ENCODE measurements around the gene DNASE2.

Gene DNASE2

DNA sequence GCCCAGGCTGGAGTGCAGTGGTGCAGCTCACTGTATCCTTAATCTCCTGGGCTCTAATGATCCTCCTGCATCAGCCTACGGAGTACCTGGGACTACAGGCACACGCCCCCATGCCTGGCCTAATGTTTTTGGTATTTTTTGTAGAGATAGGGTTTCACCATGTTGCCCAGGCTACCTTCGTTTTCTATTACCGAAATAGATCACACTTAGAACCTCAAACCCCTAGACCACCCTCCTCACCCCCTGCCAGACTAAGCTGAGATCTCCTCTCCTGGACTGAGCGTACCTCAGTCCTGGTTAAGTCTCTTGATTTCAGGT lies 5.4 kb upstream of the DNASE2 start:
- no peak for DNase-seq

DNA sequence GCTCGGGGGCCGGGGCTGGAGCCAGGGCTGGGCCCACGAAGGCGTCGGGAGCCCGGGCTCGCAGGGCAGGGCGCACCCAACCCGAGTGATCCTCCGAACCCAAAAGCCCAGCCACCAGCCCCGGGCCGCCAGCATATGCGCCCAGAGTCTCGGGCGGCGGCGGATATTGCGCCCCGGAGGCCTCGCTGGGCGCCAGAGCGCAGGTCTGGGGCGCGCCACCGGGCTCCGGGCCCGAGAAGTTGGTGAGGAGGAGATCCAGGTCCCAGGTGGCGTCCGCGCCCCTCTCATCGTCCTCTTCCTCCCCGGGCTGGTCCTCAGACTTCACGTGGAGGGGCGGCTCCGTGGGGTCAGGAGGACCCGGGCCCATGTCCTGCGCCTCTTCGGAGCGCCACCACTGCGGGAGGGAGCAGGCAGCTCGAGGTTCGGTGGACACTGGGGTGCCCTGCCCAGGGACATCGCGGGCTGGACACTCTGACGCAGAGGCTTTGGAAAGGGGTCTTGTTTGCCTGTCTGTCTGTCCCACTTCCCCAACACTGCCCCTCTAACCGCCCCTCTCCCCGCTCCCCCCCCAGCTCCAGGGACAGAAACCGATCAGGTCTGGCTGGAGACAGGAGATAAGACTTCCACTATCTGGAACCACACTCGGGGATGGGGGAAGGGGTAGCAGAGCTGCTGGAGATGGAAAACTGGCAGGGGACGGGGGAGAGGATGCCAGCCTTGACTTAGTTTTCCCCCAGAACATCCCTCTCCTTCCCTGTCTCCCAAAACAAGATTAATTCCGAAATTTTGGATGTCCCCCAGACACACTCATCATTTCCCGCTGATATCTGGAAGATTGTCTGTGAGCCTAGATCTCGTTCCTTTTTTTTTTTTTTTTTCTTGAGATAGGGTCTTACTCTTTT lies 4.8 kb upstream of the DNASE2 start:
- DNase-seq: no peak

DNA sequence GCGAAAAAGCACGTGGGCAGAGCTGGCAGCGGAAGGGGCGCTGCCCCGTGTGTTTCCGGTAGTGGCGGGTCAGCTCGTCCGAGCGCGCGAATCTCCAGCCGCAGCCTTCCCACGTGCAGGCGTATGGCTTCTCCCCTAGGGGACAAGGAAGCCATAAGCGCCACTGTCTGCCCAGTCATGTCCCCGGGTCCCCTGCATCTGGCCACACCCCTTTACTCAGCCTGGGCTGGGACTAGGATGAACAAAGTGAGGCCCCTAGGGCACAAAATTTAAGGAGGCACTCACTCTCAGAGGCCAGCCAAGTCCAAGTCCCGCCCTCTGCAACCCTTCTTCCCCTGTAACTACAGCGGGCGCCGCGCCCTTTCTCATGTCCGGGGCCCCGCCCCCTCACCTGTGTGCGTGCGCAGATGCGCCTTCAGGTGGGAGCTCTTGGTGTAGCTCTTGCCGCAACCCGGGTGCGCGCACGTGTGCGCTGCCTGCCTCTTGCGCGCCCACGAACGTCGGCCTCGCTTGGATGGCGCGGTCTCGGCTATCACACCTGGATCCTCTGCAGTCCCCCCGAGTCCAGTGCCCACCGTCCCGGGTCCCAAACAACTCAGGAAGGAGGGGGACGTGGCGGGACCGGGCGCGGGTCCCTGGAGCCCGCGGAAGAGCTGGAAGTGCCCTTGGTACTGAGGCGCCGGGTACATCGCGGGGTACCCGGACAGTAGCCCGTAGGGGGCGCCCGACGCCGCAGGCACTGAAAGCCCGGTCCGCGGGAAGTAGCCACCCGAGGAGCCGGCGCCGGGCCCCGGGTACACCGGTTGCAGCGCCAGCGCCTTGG lies 3.9 kb upstream of the DNASE2 start:
- peak; percentile 19 for DNase-seq

DNA sequence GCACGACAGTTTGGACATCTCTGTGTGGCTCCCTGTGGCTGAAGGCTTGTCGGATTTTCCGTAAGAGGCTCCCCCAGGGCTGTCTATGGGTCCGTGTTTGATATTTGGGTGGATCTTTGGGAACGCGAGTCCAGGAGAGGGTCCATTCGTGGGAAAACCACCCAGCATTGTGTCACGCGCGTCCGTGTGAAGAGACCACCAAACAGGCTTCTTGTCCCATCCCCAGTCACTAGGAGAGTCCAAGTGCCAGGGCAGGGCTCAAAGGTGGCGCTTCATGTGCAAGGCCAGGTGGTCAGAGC lies 3.3 kb upstream of the DNASE2 start:
- no peak for DNase-seq

DNA sequence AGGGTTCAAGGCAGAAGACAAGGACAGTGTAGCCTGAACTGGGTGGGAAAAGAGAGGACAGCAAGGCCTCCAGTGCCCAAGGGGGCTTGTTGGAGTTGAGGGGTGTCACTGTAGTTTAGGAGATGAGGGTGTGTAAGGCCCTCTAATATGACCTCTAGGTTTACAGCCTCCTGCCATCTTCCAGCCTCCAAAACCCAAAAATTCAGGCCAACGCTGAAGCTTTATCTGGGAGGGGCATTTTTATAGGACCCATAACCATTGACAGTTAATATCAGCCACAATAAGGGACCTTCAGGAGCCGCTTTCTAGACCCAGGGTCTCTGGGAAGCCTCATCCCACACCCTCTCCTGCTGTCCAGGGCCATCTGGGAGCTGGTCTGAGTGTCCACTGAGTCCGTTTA lies 3.0 kb upstream of the DNASE2 start:
- no peak for DNase-seq

DNA sequence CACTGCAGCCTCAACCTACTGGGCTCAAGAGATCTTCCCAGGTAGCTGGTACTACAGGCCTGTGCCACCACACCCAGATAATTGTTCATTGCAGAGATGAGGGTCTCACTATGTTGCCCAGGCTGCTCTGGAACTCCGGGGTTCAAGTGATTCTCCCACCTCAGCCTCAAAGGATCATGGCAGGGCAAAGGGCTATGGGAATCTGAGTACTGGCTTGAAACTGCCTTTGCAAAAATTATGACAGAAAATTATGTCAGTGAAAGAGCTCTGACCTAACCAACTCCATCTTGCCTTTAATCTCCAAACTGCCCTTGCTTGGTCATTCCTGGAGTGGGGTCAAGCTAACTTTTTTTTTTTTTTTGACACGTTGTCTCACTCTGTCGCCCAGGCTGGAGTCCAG lies 1.3 kb upstream of the DNASE2 start:
- DNase-seq: no peak

DNA sequence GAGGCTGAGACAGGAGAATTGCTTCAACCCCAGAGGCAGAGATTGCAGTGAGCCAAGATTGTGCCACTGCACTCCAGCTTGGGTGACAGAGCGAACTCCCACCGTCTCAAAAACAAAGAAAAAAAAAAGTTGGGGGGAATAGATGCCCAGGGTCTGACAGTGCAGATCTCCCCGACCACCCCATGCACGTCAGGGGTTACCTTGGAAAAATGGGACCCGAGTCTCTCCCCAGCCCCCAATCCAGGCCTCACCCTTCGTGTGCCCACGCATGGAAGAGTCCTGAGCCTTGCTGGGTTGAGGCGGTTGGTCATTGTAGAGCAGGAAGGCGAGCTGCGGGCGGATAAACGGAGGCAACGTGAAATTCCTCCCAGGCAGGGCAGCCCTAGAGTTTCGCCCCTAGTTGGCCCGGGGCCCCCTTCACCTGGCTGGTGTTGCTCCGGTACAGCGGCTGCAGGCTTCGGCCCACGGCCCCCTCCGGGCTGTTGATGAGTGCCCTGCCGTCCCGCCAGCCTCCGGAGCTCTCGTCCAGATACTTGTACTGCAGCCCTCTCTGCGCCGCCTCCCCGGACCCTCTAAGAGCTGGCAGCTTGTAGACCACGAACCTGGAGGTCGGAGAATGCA lies 588 bp downstream of the DNASE2 start:
- no peak for DNase-seq

DNA sequence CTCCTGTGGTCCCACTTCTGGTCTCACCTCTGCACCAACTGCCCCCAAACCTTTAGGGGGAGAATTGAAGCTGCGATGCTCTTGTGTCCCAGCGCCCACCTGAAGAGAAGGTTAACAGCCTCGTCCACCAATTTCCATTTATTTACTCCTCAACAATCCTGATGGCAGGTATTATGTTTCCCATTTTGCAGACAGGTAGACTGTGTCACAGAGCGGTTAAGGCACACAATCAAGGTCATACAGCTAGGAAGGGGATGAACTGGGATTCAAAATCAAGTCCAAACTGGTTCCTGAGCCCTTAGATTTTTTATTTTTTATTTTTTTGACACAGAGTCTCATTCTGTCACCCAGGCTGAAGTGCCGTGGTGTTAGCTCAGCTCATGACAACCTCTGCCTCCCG lies 6.2 kb downstream of the DNASE2 start:
- no peak for DNase-seq

DNA sequence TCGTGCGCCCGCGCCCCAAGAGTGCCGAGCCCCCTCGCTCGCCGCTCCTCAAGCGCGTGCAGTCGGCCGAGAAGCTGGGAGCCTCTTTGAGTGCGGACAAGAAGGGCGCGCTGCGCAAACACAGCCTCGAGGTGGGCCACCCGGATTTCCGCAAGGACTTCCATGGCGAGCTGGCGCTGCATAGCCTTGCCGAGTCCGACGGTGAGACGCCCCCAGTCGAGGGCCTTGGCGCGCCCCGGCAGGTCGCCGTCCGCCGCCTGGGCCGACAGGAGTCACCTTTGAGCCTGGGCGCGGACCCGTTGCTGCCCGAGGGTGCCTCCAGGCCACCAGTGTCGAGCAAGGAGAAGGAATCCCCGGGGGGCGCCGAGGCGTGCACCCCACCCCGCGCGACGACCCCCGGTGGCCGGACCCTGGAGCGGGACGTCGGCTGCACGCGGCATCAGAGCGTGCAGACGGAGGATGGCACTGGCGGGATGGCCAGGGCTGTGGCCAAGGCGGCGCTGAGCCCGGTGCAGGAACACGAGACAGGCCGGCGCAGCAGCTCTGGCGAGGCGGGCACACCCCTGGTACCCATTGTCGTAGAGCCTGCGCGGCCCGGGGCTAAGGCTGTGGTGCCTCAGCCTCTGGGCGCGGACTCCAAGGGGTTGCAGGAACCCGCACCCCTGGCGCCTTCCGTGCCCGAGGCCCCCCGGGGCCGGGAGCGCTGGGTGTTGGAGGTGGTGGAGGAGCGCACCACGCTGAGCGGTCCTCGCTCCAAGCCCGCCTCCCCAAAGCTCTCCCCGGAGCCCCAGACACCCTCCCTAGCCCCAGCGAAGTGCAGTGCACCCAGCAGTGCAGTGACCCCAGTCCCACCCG lies 7.1 kb downstream of the DNASE2 start:
- no peak for DNase-seq

DNA sequence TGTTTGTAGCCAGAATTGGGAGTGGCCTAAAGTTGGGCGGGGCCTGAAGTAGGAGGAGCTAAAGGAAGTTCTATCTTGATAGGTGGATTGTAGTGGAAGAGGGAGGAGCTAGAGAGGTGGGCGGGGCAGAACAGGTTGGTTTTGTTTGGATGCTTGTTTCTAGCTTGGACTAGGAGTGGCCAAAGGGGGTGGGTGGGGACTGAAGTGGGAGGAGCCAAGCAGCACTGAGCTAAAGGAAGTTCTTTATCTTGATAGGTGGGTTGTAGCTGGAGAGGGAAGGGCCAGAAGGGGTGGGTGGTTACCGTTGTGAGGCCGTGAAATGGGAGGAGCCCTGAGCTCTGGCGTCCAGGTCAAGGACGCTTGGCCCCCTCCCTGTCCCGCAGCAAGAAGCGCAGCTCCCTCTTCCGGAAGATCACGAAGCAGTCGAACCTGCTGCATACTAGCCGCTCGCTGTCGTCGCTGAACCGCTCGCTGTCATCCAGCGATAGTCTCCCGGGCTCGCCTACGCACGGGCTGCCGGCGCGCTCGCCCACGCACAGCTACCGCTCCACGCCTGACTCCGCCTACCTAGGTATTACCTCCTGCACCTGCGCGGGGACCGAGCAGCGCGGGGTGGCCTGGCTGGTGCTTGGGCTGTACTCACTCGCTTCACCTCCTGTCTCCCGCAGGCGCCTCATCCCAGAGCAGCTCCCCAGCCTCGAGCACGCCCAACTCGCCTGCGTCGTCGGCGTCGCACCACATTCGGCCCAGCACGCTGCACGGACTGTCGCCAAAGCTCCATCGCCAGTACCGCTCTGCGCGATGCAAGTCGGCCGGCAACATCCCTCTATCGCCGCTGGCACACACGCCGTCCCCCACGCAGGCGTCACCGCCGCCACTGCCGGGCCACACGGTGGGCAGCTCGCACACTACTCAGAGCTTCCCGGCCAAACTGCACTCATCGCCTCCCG lies 8.0 kb downstream of the DNASE2 start:
- DNase-seq: peak; percentile 36

DNA sequence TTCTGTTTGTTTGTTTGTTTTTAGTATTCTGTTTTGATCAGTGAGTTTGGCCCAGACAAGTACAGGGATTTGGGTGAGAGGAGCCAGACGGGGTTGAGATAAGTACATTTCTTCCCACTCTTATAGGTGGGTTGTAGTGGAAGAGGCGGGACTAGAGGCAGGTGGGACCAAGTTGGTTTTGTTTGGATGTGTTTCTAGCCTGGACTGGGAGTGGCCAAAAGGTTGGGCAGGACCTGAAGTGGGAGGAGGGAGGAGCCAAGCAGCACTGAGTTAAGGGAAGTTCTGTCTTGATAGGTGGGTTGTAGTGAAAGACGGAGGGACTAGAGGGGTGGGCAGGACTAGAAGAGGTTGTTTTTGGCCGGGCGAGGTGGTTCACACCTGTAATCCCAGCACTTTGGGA lies 9.0 kb downstream of the DNASE2 start:
- DNase-seq: no peak

DNA sequence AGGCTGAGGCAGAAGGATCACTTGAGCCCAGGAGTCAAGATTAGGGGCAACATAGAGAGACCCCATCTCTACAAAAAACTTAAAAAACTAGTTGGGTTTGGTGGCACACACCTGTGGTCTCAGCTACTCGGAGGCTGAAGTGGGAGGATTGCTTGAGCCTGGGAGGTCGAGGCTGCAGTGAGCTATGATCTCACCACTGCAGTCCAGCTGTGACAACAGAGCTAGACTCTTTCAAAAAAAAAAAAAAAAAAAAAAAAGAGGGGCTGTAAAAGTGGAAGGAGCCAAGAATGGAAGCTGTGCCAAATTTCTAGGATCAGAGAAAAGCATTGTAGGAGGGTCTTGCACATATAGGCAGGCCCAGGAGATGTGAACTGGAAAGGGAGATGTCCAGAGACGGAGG lies 9.6 kb downstream of the DNASE2 start:
- DNase-seq: no peak

DNA sequence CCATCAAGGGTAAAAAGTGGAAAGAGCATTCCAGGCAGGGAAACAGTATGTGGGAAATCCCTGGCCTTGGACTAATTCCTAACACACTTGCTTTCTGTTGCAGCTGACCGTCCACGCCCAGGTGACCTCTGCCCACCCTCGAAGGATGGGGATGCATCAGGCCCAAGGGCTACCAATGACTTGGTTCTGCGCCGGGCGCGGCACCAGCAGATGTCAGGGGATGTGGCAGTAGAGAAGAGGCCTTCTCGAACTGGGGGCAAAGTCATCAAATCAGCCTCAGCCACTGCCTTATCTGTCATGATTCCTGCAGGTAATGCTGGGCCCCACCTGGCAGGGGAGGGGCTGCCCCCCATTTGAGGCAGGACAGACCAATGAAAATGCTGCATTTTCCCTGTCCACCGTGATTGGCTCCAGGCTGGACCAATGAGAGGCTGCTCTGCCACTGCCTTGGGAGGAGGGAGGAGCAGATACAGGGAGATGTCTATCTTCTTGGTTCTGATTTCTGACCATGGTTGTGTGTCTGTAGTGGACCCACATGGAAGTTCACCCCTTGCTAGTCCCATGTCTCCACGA lies 12.6 kb downstream of the DNASE2 start:
- DNase-seq: no peak

DNA sequence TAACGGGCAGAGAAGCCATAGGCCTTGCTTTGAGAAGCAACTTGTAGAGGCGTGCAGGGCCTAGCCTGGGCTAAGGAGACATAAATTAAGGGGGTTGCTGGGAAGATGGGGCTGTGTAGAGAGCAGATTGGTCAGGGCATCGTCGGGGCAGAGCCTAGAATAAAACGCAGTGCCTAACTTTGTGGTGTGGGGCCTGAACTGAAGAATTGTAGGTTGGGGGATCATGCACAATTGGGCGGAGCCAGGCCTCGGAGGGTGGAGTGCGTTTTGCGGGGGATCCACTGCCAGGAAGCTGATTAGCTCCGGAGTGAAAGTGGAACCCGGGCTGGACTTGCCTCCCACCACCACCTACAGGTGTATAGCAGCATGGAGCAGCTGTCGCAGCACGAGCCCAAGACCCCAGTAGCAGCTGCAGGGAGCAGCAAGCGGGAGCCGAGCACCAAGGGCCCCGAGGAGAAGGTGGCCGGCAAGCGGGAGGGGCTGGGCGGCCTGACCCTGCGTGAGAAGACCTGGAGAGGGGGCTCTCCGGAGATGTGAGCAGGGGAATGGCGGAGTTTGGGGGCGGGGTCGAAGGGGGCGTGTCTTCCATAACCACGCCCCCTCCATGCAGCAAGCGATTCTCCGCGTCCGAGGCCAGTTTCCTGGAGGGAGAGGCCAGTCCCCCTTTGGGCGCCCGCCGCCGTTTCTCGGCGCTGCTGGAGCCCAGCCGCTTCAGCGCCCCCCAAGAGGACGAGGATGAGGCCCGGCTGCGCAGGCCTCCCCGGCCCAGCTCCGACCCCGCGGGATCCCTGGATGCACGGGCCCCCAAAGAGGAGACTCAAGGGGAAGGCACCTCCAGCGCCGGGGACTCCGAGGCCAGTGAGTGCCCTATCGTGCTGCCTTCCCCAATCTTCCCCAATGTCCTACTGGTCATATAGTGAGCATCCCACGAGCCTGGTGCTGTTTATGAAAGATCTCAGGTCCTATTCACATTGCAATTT lies 13.8 kb downstream of the DNASE2 start:
- peak; percentile 60 for DNase-seq

DNA sequence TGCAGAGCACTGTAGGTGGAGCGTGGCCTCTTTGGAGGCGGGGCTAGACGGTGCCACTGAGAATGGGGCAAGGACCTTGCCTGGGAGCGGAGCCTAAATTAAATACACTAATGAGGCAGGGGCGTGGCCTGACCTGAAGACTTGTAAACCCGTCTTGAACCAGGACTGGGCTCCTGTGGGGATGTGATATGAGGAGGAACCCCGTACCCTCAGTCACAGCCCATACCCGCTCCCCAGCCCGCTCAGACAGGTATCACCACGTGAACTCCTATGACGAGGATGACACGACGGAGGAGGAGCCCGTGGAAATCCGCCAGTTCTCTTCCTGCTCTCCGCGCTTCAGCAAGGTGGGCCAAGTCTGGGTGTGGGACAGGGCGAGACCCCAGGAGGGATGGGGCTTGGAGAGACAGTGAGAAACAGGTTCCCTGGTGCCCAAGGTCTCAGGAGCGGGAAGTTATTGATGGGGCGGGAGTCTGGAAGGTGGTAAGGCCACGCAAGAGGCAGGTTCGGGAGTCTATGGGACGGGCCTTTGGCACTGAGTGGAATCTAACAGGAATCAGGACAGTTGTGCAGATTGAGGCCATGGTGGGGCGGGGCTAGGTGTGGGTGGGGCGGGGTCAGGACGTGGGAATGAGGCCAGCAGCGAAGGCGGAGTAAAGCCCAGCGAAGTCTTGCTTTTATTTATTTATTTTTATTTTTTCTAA lies 14.7 kb downstream of the DNASE2 start:
- no peak for DNase-seq

DNA sequence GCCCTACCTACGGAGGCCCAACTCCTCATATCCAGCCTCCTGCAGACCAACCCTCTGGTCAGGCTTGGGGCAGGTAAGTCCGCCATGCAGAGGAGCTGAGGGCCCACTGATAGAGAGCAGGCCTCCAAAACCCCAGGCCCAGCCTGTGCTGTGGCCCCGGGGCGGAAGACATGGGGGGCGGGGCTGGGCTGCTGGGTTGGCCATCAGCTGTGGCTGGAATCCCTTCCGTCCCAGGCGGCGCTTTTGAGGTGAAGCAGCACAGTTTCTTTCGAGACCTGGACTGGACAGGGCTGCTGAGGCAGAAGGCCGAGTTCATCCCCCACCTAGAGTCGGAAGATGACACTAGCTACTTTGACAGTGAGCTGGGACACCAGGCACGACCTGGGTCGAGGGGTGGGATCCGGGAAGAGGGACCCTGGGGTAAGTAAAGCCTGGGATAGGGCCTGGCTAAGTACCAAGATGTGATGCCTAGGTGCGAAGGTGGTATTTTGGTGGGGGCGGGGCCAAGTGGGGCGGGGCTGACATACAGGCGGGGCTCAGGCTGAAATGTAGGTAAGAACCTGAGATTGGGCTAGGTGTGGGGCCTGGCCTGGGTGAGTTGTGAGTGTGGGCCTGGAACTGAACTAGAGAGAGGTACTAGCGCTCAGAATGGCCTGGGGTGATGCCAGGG lies 15.4 kb downstream of the DNASE2 start:
- DNase-seq: no peak

DNA sequence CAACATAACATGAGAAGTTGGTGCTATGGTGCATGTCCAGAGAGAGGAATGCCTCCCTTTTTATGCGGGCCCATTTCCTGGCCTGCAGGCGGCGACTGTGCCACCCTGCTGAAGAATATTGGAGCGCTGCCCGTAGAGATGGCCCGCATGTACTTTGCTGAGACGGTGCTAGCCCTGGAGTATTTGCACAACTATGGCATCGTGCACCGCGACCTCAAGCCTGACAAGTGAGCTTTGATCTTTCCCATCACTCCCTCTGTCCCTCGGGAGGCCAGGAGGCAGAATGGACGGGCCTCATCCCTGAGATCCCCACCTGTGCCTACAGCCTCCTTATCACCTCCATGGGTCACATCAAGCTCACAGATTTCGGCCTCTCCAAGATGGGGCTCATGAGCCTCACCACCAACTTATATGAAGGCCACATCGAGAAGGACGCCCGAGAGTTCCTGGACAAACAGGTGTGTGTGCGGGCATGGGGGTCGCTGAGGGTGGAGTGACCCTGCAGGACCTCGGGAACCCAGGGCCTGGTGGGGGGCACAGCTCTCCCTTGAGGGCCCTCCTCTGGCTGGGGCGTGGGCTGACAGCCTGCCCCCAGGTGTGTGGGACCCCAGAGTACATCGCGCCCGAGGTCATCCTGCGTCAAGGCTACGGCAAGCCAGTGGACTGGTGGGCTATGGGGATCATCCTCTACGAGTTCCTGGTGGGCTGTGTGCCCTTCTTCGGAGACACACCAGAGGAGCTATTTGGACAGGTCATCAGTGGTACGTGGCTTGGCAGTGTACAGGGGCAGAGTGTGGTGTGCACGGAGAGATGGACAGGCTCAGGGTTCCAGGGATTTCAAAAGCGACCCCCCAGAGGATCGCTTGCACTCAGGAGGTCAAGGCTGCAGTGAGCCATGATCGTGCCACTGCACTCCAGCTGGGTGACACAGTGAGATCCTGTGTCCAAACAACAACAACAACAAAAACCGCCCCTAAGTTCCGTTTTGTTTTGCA lies 16.2 kb downstream of the DNASE2 start:
- DNase-seq: no peak

Data from fibroblast of skin of abdomen (primary cell).